ENCODE measurements around the gene ERC2. TPM values are rescaled to one million over a fixed set of nuclear protein-coding genes. Genes with fewer than 3 reads are reported as not detected.

ERC2 gene
- polyA plus RNA-seq, 3 donors from 2014 or later, result not detected

DNA sequence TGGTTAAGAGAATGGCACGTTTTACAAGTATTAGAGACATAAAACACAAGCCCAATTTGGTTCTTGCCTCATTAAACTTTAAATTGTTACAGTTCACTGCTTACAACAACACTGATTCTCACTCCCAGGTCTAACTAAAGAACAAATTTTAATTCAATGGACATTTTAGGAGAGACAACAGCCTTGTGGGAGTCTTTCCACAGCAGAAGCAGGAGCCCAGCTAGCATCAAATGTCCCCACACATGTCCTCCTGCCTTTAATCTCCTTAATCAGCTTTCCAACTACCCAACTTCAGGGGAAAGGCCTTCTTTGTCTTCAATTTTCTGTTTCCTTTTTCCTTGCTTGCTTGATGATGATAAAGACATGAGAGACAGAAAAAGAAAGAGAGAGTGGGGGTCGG, 693.4 kb downstream of the ERC2 start:
- Mint-ChIP-seq H3K4me1 (no peaks in the 10 kb centered on the region), H3K36me3 (peaks cover 0 to 4% (median 0%) of the 10 kb centered on the region in 3 donors), H3K27me3 (ENCODE audit: low read depth in 3 of 3) (no peaks in the 10 kb centered on the region), H3K27ac (no peak overlapping the region), H3K9me3 (peaks cover 4 to 28% (median 6%) of the 10 kb centered on the region in 6 donors), H3K4me3 (no peak overlapping the region)
- no peak for DNase-seq

GRCh38 chr3:55771503-55771902, 696.8 kb downstream of the ERC2 start:
- H3K36me3 Mint-ChIP-seq, result peaks cover 0 to 4% (median 0%) of the 10 kb centered on the region in 3 donors
- no peak overlapping the region for H3K4me3 Mint-ChIP-seq
- no peak for DNase-seq
- H3K9me3 Mint-ChIP-seq, result peaks cover 5 to 19% (median 8%) of the 10 kb centered on the region in 6 donors
- H3K27me3 Mint-ChIP-seq (ENCODE audit: low read depth in 3 of 3), result no peaks in the 10 kb centered on the region
- no peaks in the 10 kb centered on the region for H3K4me1 Mint-ChIP-seq
- H3K27ac Mint-ChIP-seq, result no peak overlapping the region

GRCh38 chr3:55770077-55770476, 698.2 kb downstream of the ERC2 start:
- no peak for DNase-seq

GRCh38 chr3:55766753-55767152, 701.5 kb downstream of the ERC2 start:
- Mint-ChIP-seq H3K4me3 (no peak overlapping the region), H3K36me3 (no peaks in the 10 kb centered on the region), H3K9me3 (peaks cover 0 to 9% (median 3%) of the 10 kb centered on the region in 6 donors), H3K27me3 (ENCODE audit: low read depth in 3 of 3) (no peaks in the 10 kb centered on the region), H3K27ac (no peak overlapping the region), H3K4me1 (no peaks in the 10 kb centered on the region)
- no peak for DNase-seq

More at GRCh38 chr3:55770077-55770476, 698.2 kb downstream of the ERC2 start:
- no peaks in the 10 kb centered on the region for H3K4me1 Mint-ChIP-seq
- peaks cover 0 to 4% (median 0%) of the 10 kb centered on the region in 3 donors for H3K36me3 Mint-ChIP-seq
- H3K4me3 Mint-ChIP-seq, result no peak overlapping the region
- no peak overlapping the region for H3K27ac Mint-ChIP-seq
- H3K27me3 Mint-ChIP-seq (ENCODE audit: low read depth in 3 of 3), result no peaks in the 10 kb centered on the region
- peaks cover 3 to 17% (median 8%) of the 10 kb centered on the region in 6 donors for H3K9me3 Mint-ChIP-seq

GRCh38 chr3:55765906-55766701, 702.2 kb downstream of the ERC2 start:
- Mint-ChIP-seq H3K9me3 (peaks cover 0 to 9% (median 3%) of the 10 kb centered on the region in 6 donors), H3K27ac (no peak overlapping the region), H3K27me3 (ENCODE audit: low read depth in 3 of 3) (no peaks in the 10 kb centered on the region), H3K4me3 (no peak overlapping the region), H3K4me1 (no peaks in the 10 kb centered on the region), H3K36me3 (no peaks in the 10 kb centered on the region)
- DNase-seq, result no peak

- H3K4me1 Mint-ChIP-seq, result no peaks in the 10 kb centered on the region
Observed at GRCh38 chr3:55765398-55765797, 702.9 kb downstream of the ERC2 start.

DNA sequence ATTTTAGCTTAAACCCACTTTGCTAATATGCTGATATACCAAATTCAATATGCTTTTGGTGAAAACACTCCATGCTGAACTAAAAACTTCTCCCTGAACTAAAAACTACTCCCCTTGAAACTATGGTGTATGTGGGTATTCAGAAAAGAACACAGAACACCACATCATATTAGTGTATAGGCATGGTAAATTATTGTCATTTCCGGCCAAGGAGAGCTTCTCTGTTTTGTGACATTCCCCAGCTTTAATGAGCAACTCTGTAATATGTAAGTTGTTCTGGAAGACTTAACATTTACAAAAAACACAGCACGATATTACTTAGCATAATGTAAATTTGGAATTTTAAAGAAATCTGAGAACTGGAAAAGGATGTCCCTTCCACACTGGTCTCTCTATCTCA, 711.3 kb downstream of the ERC2 start:
- Mint-ChIP-seq H3K27ac (no peak overlapping the region), H3K4me1 (no peaks in the 10 kb centered on the region), H3K9me3 (peaks cover 0 to 10% (median 1%) of the 10 kb centered on the region in 6 donors), H3K27me3 (ENCODE audit: low read depth in 3 of 3) (peaks cover 0 to 3% (median 0%) of the 10 kb centered on the region in 3 donors), H3K4me3 (no peak overlapping the region), H3K36me3 (no peaks in the 10 kb centered on the region)
- DNase-seq, result no peak

More at GRCh38 chr3:55765398-55765797, 702.9 kb downstream of the ERC2 start:
- Mint-ChIP-seq H3K36me3 (no peaks in the 10 kb centered on the region), H3K4me3 (no peak overlapping the region), H3K27ac (no peak overlapping the region), H3K27me3 (ENCODE audit: low read depth in 3 of 3) (no peaks in the 10 kb centered on the region), H3K9me3 (peaks cover 0 to 14% (median 3%) of the 10 kb centered on the region in 6 donors)
- no peak for DNase-seq

GRCh38 chr3:55755516-55756205, 712.6 kb downstream of the ERC2 start:
- no peak overlapping the region for H3K4me3 Mint-ChIP-seq
- peaks cover 0 to 3% (median 0%) of the 10 kb centered on the region in 3 donors for H3K27me3 Mint-ChIP-seq (ENCODE audit: low read depth in 3 of 3)
- no peaks in the 10 kb centered on the region for H3K36me3 Mint-ChIP-seq
- no peaks in the 10 kb centered on the region for H3K4me1 Mint-ChIP-seq
- peaks cover 0 to 10% (median 1%) of the 10 kb centered on the region in 6 donors for H3K9me3 Mint-ChIP-seq
- no peak for DNase-seq
- no peak overlapping the region for H3K27ac Mint-ChIP-seq

DNA sequence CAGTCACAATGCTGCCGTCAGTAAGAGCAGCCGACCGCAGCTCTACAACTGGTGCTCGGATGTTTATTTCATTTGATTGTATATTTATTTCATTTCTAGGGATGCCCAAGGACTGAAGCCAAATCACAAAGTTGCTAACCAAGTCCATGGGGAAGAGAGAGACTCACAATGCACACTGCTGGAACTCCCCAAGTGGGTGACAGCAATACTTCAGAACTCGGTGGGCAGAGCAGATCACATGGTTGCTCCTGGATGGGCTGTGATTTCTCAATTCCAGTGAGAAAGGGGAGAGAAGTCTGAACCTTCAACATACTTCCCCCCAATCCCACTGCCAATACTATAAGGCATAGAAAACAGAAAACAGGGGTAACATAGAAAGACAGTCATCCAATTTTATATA, 715.4 kb downstream of the ERC2 start:
- peaks cover 0 to 10% (median 2%) of the 10 kb centered on the region in 6 donors for H3K9me3 Mint-ChIP-seq
- H3K4me3 Mint-ChIP-seq, result no peak overlapping the region
- DNase-seq, result no peak
- H3K27me3 Mint-ChIP-seq (ENCODE audit: low read depth in 3 of 3), result no peaks in the 10 kb centered on the region
- no peak overlapping the region for H3K27ac Mint-ChIP-seq
- no peaks in the 10 kb centered on the region for H3K36me3 Mint-ChIP-seq
- no peaks in the 10 kb centered on the region for H3K4me1 Mint-ChIP-seq

- no peaks in the 10 kb centered on the region for H3K4me1 Mint-ChIP-seq
- no peak for DNase-seq
- no peak overlapping the region for H3K27ac Mint-ChIP-seq
- H3K9me3 Mint-ChIP-seq, result peaks cover 0 to 5% (median 2%) of the 10 kb centered on the region in 6 donors
- H3K4me3 Mint-ChIP-seq, result no peak overlapping the region
- no peaks in the 10 kb centered on the region for H3K27me3 Mint-ChIP-seq (ENCODE audit: low read depth in 3 of 3)
- no peaks in the 10 kb centered on the region for H3K36me3 Mint-ChIP-seq
Observed at GRCh38 chr3:55751730-55752129, 716.5 kb downstream of the ERC2 start.

- Mint-ChIP-seq H3K4me1 (no peaks in the 10 kb centered on the region), H3K4me3 (no peak overlapping the region), H3K27me3 (ENCODE audit: low read depth in 3 of 3) (no peaks in the 10 kb centered on the region), H3K9me3 (peaks cover 0 to 5% (median 2%) of the 10 kb centered on the region in 6 donors), H3K36me3 (no peaks in the 10 kb centered on the region), H3K27ac (no peak overlapping the region)
- DNase-seq, result no peak
Observed at GRCh38 chr3:55750525-55750924, 717.7 kb downstream of the ERC2 start.

DNA sequence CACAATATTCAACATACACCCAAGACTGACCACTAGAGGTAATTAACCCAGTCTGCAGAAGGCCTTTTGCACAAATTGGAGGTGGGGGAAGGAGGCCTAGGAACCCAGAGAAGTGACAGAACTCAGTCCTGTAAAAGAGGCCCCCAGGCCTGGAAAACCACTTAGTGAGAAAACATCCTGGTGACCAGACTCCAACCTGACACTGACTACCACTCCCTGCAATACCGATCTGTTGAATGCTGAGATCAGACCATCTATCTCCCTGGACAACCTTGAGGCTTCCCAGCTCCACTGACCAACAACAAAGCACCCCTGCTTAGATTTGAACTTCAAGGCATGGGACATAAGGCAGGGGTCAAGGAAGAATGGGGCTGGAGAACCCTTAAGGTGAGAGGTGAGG, 719.2 kb downstream of the ERC2 start:
- DNase-seq, result no peak
- Mint-ChIP-seq H3K36me3 (no peaks in the 10 kb centered on the region), H3K4me1 (no peaks in the 10 kb centered on the region), H3K27ac (no peak overlapping the region), H3K27me3 (ENCODE audit: low read depth in 3 of 3) (no peaks in the 10 kb centered on the region), H3K4me3 (no peak overlapping the region), H3K9me3 (peaks cover 0 to 5% (median 3%) of the 10 kb centered on the region in 6 donors)

DNA sequence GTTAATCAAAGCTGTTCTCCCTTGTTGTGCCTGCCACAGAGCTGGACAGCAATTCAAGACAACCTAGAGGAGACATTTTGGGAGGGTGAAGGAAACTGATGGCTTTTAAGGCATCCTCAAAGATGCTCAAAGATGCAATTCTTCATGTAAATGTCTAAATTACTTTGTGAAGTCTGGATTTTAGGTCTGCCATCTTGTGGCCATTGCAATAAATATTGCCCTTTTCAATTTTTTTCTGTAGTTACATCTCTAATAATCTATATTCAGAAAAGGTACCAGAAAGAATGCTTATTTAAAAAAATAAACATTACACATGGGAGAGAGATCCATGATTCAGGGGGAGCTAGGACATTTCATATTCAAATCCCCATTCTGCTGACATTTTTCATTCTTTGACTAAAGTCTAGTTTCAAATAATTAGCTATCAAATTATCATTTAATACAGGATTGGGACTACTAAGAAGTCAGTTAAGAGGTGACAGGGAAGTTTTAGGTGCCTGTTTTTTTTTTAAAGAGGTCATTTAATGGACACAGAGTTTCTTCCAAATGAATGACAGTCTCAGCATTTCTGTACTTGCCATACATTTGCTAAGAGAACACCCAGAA, 721.4 kb downstream of the ERC2 start:
- Mint-ChIP-seq H3K27ac (no peak overlapping the region), H3K4me1 (no peaks in the 10 kb centered on the region), H3K27me3 (ENCODE audit: low read depth in 3 of 3) (no peaks in the 10 kb centered on the region), H3K4me3 (no peak overlapping the region), H3K9me3 (peaks cover 0 to 5% (median 2%) of the 10 kb centered on the region in 6 donors), H3K36me3 (no peaks in the 10 kb centered on the region)
- no peak for DNase-seq

DNA sequence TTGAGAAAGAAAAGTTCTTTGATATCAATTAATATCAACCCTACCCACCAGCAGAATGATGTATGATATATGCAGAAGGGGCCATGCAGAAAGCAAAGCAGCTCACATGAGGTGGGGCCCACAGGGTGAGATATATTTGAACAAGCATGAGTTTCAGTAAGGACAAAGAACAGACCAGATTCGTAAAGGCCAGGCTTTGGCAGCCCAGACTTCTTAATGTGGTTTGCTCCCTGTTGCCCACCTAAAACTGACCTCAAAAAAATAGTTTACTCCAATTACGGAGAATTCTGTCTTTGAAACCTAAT, 725.5 kb downstream of the ERC2 start:
- Mint-ChIP-seq H3K4me3 (no peak overlapping the region), H3K9me3 (peaks cover 0 to 9% (median 1%) of the 10 kb centered on the region in 6 donors), H3K27me3 (ENCODE audit: low read depth in 3 of 3) (no peaks in the 10 kb centered on the region), H3K27ac (no peak overlapping the region), H3K4me1 (no peaks in the 10 kb centered on the region), H3K36me3 (no peaks in the 10 kb centered on the region)
- no peak for DNase-seq
